RWPE1 (cell line): Measurements from ENCODE around the gene TSKU.

Experiments
- CTCF ChIA-PET: fragments of 350-600 bp; sonication (Branson Sonifier 250); formaldehyde crosslinking; extraction: SDS; loops from one replicate; lab custom pipeline; 2021; lab: Yijun Ruan, JAX
- POLR2A ChIA-PET: fragments of 400-600 bp; formaldehyde crosslinking; extraction: SDS; loops from one replicate; lab custom pipeline; 2020; ENCODE audit warnings: antibody characterized with exemption; ENCODE audit not compliant: low non-redundant PET; lab: Yijun Ruan, JAX
- DNase-seq: peaks from one replicate; pipeline ENCODE4 v3.0.0; 2012; ENCODE audit warnings: low spot score
- H3K27ac ChIP-seq: fragments of 450-650 bp; 2 replicates; pipeline ENCODE4 v1.5.1; 2017
- CTCF ChIP-seq: fragments of 450-650 bp; conservative IDR thresholded peaks from 2 replicates; pipeline ENCODE4 v1.5.1; 2017; ENCODE audit warnings: low read depth, mild to moderate bottlenecking

TSKU gene

GRCh38 chr11:76841923-76842452, 58.8 kb downstream of the TSKU start:
- TF ChIP-seq CTCF: no peak
- DNase-seq: no peak
- POLR2A ChIA-PET: no interaction called here
- no peak overlapping the region for H3K27ac ChIP-seq
- CTCF ChIA-PET: no interaction called here

- no peak for DNase-seq
- ChIA-PET CTCF (no interaction called here), POLR2A (no interaction called here)
- H3K27ac ChIP-seq: no peak overlapping the region
- no peak for TF ChIP-seq CTCF
Observed at GRCh38 chr11:76843907-76844306, 60.8 kb downstream of the TSKU start.

- CTCF ChIA-PET: interaction anchor here (0.6 kb wide), 1 partner anchor 182 kb away, joined by 4 read pairs; no protein-coding TSS in a partner anchor
- DNase-seq: no peak
- TF ChIP-seq CTCF: no peak
- H3K27ac ChIP-seq: no peak overlapping the region
- POLR2A ChIA-PET: no interaction called here
Observed at GRCh38 chr11:76844511-76844910, 61.4 kb downstream of the TSKU start.

- no peak for TF ChIP-seq CTCF
- no peak for DNase-seq
- ChIA-PET POLR2A (interaction anchor here (0.6 kb wide), 1 partner anchor 176 kb away, joined by 4 read pairs; no protein-coding TSS in a partner anchor), CTCF (interaction anchor here (0.6 kb wide), 1 partner anchor 181 kb away, joined by 4 read pairs; no protein-coding TSS in a partner anchor)
- H3K27ac ChIP-seq: no peak overlapping the region
Observed at GRCh38 chr11:76845069-76845468, 61.9 kb downstream of the TSKU start.

GRCh38 chr11:76846441-76846840, 63.3 kb downstream of the TSKU start:
- no peak overlapping the region for H3K27ac ChIP-seq

More at GRCh38 chr11:76846441-76846840, 63.3 kb downstream of the TSKU start:
- CTCF ChIA-PET: no interaction called here
- POLR2A ChIA-PET: no interaction called here
- no peak for DNase-seq
- TF ChIP-seq CTCF: no peak
